ENCODE data around the gene NCOA6. TPM values are rescaled to one million over a fixed set of nuclear protein-coding genes. Genes with fewer than 3 reads are reported as not detected.
"Not testable (repeated sequence)": the region's sequence is repeated elsewhere in the genome, so short reads cannot be mapped to it uniquely, and the experiment has no call there.

NCOA6 gene
- total RNA-seq, 1 experiment from 2014 or later: 7.5 TPM

DNA sequence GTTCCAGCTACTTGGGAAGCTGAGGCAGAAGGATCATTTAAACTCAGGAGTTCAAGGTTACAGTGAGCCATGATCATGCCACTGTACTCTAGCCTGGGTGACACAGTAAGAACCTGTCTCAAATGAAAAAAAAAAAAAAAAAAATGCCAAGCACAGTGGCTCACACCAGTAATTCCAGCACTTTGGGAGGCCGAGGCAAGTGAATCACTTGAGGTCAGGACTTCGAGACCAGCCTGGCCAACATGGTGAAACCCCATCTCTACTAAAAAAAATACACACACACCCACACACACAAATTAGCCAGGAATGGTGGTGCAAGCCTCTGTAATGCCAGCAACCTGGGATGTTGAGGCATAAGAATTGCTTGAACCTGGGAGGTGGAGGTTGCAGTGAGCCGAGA lies 102.9 kb downstream of the NCOA6 start:
- not testable (repeated sequence) for DNase-seq (ENCODE audit: low read depth)

GRCh38 chr20:34720266-34720665 lies 105.2 kb downstream of the NCOA6 start:
- DNase-seq (ENCODE audit: low read depth): no peak

GRCh38 chr20:34719242-34720017 lies 106.0 kb downstream of the NCOA6 start:
- DNase-seq (ENCODE audit: low read depth): not testable (repeated sequence)

GRCh38 chr20:34717230-34718095 lies 108.0 kb downstream of the NCOA6 start:
- no peak for DNase-seq (ENCODE audit: low read depth)

- no peak for DNase-seq (ENCODE audit: low read depth)
Measured at GRCh38 chr20:34716921-34717229, 108.6 kb downstream of the NCOA6 start.

- no peak for DNase-seq (ENCODE audit: low read depth)
Measured at GRCh38 chr20:34715384-34715783, 110.1 kb downstream of the NCOA6 start.

DNA sequence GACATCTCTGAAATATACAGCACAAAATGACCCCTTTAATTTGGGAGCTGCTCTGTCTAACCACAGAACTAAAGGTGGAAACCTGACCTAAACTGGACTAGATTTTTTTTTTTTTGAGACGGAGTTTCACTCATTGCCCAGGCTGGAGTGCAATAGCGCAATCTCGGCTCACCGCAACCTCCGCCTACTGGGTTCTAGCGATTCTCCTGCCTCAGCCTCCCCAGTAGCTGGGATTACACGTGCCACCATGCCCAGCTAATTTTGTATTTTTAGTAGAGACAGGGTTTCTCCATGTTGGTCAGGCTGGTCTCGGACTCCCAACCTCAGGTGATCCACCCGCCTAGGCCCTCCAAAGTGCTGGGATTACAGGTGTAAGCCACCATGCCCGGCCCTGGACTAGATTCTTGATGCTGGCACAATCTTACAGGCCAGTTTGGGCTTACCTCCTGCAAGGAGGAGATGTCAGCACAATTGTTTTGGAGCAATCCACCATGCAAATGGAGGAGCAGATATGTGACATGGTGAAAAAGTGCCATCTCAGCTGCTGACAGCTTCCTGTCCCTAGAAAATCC lies 111.4 kb downstream of the NCOA6 start:
- DNase-seq (ENCODE audit: low read depth): not testable (repeated sequence)

DNA sequence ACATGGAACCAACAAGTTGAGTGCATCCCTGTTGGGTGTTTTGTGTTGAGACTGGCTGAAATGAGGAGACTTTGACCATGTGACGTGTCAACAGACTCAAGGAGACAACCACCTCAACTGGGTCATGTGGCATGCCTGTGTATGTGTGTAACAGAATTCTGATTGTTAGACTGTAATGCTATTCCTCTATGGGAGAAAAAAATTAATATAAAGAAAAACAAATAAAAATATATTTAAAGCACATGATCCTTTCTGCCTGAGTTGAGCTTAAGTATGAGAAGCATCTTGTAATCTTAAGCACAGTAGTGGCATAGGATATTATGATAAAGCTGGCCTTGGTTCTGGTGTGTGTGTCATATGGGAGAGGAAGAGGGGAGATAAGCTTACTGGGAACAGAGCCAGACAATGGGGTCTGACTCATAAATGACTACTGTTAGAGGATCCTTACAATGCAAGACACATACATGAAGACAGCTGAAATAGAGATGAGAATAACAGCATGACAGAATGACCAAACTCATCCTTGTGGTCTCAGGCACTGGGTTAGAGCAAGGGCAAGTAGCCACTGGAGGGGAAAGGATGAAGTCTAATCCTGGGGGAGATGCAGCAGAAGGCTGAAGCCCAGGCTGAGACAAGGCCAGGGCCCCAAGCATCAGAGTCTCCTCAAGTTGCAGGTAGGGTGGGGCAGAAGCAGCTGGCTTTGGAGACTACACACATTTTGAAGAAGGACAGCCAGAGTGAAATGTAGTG lies 112.1 kb downstream of the NCOA6 start:
- peak; percentile 100 for DNase-seq (ENCODE audit: low read depth)

GRCh38 chr20:34712525-34713192 lies 112.8 kb downstream of the NCOA6 start:
- no peak for DNase-seq (ENCODE audit: low read depth)

DNA sequence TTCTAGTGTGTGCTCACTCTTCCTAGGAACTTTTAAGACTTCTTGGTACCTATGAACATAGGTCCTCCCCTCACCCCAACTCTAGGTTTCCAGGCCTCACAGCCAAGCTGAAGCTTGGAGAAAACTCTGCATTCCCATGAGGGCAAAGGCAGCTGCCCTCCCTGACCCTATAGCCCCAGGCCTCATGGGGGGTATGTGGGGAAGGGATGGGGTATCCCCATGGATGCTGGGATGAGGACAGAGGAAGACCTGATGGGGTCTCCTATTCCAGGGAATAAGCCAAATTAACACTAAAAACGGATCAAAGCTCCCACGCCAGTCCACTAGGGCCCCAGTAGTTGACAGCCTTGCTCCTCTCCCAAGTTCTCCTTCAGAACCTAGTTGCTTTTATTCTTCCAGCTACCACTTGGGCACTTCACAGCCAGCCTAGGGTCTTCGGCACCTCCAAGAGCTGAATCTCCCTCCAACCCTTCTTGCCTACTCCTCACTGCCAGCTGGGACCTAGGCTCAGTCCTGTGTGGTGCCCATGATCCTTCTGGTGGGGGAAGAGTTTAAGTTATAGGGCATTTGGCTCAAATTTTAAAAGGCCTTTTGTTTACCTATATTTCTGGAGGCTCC lies 113.5 kb downstream of the NCOA6 start:
- DNase-seq (ENCODE audit: low read depth): no peak

DNA sequence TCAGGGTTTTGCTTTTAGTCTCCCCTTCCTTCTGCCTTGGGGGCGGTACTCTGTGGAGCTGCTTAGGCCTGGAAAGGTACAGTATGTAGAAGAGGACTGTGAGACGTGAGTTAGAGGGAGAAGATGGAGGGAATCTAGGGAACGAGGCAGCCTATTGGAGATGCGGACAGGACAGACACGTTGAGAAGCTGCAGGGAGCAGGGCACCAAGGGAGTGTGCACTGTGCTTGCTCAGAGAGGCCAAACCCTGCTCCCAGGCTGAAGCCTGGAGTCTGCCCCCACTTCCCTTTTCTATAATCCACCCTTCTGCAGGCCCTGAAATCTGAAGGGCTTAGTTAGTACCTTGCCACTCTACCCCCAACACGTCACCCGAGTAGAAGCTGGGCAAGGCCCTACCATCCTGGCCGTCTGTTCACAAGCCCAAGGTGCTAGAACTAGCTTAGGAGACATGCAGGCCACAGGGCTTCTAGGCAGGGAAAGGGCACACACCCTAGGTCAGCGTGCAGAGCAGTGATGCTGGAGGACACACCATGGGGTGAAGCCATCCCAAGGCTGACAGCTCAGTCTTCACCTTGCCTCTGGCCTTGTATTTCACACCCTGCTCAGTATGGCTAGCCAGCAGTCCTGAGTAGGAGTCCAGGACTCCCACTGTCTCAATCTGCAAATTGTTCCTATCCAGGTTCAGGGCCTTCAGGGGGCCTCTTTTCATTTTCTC lies 114.4 kb downstream of the NCOA6 start:
- DNase-seq (ENCODE audit: low read depth): no peak

DNA sequence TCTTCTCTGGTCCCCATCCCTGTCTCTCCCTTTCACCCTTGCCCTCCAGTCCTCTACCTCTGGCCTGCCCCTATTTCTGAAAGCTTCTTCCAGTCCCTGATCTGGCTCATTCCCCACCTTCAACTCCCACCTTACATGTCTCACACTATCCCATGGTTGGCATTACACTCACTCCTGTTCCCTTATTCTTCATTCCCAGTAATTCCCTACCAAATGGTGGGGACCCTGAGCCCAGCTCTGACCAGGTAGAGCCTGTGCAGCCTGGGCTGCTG lies 114.9 kb downstream of the NCOA6 start:
- DNase-seq (ENCODE audit: low read depth): no peak

- DNase-seq (ENCODE audit: low read depth): peak; percentile 66
Measured at GRCh38 chr20:34709831-34710567, 115.5 kb downstream of the NCOA6 start.

DNA sequence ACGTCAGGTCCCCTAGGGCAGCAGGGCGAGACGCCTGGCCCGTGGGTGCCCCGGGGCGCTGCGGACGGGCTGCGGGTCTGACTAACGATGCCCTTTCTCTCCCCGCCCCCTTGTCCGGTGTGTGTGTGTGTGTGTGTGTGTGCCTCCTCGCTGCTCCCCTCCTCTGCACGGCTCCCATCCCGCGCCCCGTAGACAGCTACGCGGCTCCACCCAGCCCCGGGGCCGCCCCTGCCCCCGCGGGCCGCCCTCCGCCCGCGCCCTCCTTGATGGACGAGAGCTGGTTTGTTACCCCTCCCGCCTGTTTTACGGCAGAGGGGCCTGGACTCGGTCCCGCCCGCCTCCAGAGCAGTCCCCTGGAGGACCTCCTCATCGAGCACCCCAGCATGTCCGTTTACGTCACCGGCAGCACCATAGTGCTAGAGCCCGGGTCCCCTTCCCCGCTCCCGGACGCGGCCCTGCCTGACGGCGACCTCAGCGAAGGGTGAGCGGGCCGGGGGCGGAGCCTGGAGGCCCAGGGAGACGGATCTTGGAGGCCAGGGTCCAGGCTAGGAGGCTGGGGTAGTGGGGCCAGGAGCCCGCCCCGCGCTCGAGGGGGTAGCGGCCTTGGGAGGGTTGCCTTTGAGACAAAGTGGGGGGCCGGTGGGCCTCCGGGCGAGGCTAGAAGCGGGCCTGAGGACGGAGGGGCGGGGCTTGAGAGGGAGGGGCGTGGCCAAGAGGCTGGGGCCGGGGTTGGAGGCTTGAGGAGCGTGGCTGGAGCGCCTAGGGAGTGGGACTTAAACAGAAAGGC lies 116.2 kb downstream of the NCOA6 start:
- DNase-seq (ENCODE audit: low read depth): peak; percentile 87

- peak; percentile 59 for DNase-seq (ENCODE audit: low read depth)
Measured at GRCh38 chr20:34708621-34709043, 116.8 kb downstream of the NCOA6 start.

DNA sequence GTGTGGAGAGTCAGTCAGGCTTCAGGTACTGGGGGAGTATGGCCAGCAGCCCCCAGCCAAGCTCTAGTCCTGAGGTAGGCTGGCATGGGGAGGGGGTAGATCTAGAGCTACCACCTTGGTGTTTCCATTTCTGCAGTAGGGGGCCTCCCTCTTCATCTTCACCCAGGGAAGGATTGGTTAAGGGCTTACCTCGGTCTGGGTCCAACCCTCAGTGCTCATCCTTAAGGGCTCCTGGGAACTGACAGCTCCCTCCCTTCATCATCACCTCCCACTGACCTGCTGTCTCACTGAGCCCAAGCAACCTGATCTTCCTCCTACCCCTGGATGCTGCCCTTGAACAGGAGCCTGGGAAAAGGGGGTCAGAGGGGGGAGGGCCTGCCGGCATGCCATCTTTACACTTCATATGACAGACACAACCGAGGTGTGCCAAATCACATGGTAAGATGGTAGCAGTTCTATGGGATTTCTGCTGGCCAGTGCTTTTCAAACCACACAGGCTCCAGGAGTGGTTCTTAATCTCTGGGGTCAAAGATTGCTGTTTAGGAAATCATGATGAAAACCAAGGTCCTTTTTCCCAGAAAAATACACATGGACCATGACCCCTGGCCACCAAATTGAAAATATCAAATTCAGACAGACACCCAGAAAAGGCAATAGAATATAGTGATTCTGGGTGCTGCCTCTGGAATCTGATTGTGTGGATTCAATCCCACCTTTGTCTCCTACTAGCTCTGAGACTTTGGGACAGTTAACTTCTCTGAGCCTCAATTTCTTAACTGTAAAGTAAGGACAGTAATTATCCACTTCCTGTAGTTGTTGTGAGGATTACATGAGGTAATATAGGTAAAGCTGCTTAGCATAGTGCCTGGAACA lies 118.3 kb downstream of the NCOA6 start:
- DNase-seq (ENCODE audit: low read depth): no peak

GRCh38 chr20:34706302-34706875 lies 119.1 kb downstream of the NCOA6 start:
- DNase-seq (ENCODE audit: low read depth): no peak
